Heart right ventricle (tissue), 16 donors: ENCODE data around the gene RNASET2. TPM values are rescaled to one million over a fixed set of nuclear protein-coding genes. Genes with fewer than 3 reads are reported as not detected.

Experiments
- ATAC-seq, 8 donors: fragments of 200-7000 bp; cut with Tn5 transposase; one replicate each; pipeline ENCODE4 v1.9.1; 2020; ENCODE audit warnings: mild to moderate bottlenecking in 8 of 8, moderate library complexity in 8 of 8, moderate number of reproducible peaks in 1 of 8
- DNase-seq, 2 donors: peaks; one replicate each; pipeline ENCODE4 v3.0.0-alpha.2; 2020
- H3K27ac ChIP-seq, 10 donors: fragments of 200-600 bp; sonication (generic) in 2 of 10; one replicate each; pipeline versions ENCODE4 v1.5.0 to v1.8.0; 2020 to 2022; ENCODE audit warnings: mild to moderate bottlenecking in 3 of 10
- H3K27me3 ChIP-seq, 7 donors: fragments of 200-600 bp; one replicate each; pipeline ENCODE4 v1.8.0; 2021 to 2022; ENCODE audit warnings: mild to moderate bottlenecking in 2 of 7
- H3K36me3 ChIP-seq, 9 donors: fragments of 200-600 bp; sonication (generic) in 1 of 9; one replicate each; pipeline versions ENCODE4 v1.5.0 to v1.8.0; 2020 to 2022; ENCODE audit warnings: mild to moderate bottlenecking in 2 of 9
- H3K4me1 ChIP-seq, 9 donors: fragments of 200-600 bp; sonication (generic) in 1 of 9; one replicate each; pipeline versions ENCODE4 v1.5.0 to v1.8.0; 2020 to 2022; ENCODE audit warnings: mild to moderate bottlenecking in 4 of 9
- H3K4me3 ChIP-seq, 10 donors: fragments of 200-600 bp; sonication (generic) in 2 of 10; one replicate each; pipeline versions ENCODE4 v1.5.0 to v1.8.0; 2020 to 2022; ENCODE audit warnings: mild to moderate bottlenecking in 7 of 10, moderate library complexity in 2 of 10
- H3K9me3 ChIP-seq, 11 donors: fragments of 200-600 bp in 10 of 11; sonication (generic) in 2 of 11; one replicate each; pipeline versions ENCODE4 v1.5.0 to v1.8.0; 2013 to 2022; ENCODE audit warnings: mild to moderate bottlenecking in 2 of 11, control low read depth in 1 of 11, moderate library complexity in 1 of 11
- WGBS, 2 donors: extraction: QIAGEN DNeasy Blood & Tissue Kit; methylation state at CpG; one replicate each; pipeline ENCODE4 v1.1.7; 2013; ENCODE audit warnings: inconsistent platforms in 1 of 2; 5-methylcytosine and 5-hydroxymethylcytosine counted together
- intact Hi-C, 10 donors: fragments of 100-400 bp; cut with DNase I; formaldehyde crosslinking; loops; one replicate each; pipeline versions ENCODE4 v1.11.1 to v1.14.2; 2022
- polyA plus RNA-seq, 2 donors: library from polyadenylated mRNA; stranded (reverse); fragments of 200-250 nt; gene quantifications; one replicate each; pipeline ENCODE4 v1.2.3, GENCODE V29; 2013
- total RNA-seq, 10 donors: library from RNA; stranded (reverse); fragmentation: NEBNext Ultra II Directional in 3 of 10; extraction: Animal tissue kit (Norgen Biotek cat#: 25700) in 3 of 10; gene quantifications; one replicate each; pipeline versions ENCODE4 v1.2.1 to v1.2.4, GENCODE V29; 2021 to 2023
- TF ChIP-seq, protein P1 (sequence below), 9 donors: fragments of 200-600 bp; sonication (generic) in 2 of 9; IDR thresholded peaks; one replicate each; pipeline versions ENCODE4 v1.5.0 to v1.8.0; 2021 to 2022; ENCODE audit warnings: antibody characterized with exemption in 9 of 9, mild to moderate bottlenecking in 5 of 9, moderate library complexity in 1 of 9
- donor health status: Arrhythmogenic right ventricular cardiomyopathy.
- donor health status: ischemic (EF 13 %, LVEDD 7.1; RV severe dilation, severe dysfunction).
- donor health status: healthy with polysubstance abuse.
- donor health status: DM: no; HTN: yes; CAD: no.
- donor health status: DM: no; HTN: no; CAD: no.
- donor health status: ischemic (EF 25% LVEDD 6.9; RV normal size, moderate dysfunction).
- donor health status: ischemic (EF 25% LVEDD 5.7; RV mildly dilated, moderate dysfunction).
- donor health status: healthy.
- donor health status: DM: yes; HTN: yes; CAD: no.
- donor health status: Ischemic cardiomyopathy.
- donor health status: ischemic (EF 35%, LVEDD 5.7; RV mildly dilated, moderate dysfunction).
- donor health status: nonischemic (EF 11% LVEDD 7.7; RV severe dilation, severe dysfunction).
- donor health status: DM: yes; HTN: yes; CAD: no.
- donor health status: PGD.
- donor health status: ischemic (EF 29% LVEDD 5.4; RV normal size, mild dysfunction).
- donor health status: nonischemic (EF 23%, LVEDD 6.1; RV moderate dilation, normal function).

RNASET2 gene
- total and polyA plus RNA-seq, 12 donors: 7.1 to 44.3 (median 12.1) TPM

DNA sequence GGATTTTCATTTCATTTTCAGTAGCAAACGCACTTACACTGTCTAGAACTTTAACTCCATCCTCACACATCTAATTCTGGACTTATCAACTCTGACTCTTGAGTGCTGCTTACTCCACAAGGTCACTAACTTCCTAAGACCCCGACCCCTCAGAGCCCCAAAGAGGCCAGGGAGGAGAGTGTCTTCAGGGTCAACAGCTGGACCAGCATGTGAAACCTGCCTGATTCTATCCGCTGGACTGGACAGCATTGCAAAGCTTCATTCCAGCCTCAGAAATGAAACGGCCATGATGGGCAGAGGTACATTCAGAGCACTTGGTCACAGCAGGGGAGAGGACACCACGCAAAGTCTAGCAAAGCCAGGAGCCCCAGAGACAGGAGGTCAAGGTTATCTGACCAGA is 9.1 kb downstream of the RNASET2 start:
- ATAC-seq (no peak), DNase-seq (no peak)
- Histone ChIP-seq H3K27ac (no peak overlapping the region), H3K4me1 (peaks cover 0 to 32% (median 5%) of the 10 kb centered on the region in 9 donors), H3K9me3 (no peaks in the 10 kb centered on the region), H3K36me3 (peaks cover 0 to 64% (median 11%) of the 10 kb centered on the region in 9 donors), H3K27me3 (no peaks in the 10 kb centered on the region), H3K4me3 (no peak overlapping the region)
- intact Hi-C loops: loop anchor here in 2 of 10 donors (5.0 kb wide), 2 partner anchors 170 to 175 kb away; no protein-coding TSS in a partner anchor
- 87 to 90% methylated on average over 5 of the region's 5 CpGs for WGBS, 2 donors
- TF ChIP-seq, protein P1, sequence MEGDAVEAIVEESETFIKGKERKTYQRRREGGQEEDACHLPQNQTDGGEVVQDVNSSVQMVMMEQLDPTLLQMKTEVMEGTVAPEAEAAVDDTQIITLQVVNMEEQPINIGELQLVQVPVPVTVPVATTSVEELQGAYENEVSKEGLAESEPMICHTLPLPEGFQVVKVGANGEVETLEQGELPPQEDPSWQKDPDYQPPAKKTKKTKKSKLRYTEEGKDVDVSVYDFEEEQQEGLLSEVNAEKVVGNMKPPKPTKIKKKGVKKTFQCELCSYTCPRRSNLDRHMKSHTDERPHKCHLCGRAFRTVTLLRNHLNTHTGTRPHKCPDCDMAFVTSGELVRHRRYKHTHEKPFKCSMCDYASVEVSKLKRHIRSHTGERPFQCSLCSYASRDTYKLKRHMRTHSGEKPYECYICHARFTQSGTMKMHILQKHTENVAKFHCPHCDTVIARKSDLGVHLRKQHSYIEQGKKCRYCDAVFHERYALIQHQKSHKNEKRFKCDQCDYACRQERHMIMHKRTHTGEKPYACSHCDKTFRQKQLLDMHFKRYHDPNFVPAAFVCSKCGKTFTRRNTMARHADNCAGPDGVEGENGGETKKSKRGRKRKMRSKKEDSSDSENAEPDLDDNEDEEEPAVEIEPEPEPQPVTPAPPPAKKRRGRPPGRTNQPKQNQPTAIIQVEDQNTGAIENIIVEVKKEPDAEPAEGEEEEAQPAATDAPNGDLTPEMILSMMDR (IDR thresholded peaks at IDR 0.05): no peak

DNA sequence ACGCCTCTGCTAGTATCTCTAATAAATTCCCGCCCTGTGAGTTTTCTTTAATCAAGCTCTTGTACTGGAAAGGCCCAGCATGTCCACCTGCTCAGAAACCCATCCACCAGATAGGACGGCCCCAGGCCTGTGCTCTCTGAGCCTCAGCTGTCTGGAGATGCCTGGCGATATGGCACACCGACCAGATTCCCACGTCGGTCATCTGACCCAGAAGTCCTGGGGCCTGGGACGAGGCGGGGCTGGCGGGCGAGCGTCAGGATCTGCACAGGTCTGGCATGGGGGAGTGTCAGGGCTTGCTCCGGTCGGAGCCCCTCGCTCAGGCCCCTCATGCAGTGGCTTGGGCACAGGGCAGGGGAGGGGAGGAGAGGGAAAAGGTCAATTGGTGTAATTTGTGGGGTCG is 10.2 kb downstream of the RNASET2 start:
- ATAC-seq: no peak
- no peaks in the 10 kb centered on the region for H3K9me3 ChIP-seq
- no peaks in the 10 kb centered on the region for H3K27me3 ChIP-seq
- TF ChIP-seq, protein P1 (IDR thresholded peaks at IDR 0.05): no peak
- no peak for DNase-seq
- H3K27ac ChIP-seq: no peak overlapping the region
- WGBS, 2 donors: 94 to 97% methylated on average over 16 of the region's 16 CpGs
- no peak overlapping the region for H3K4me3 ChIP-seq
- intact Hi-C loops: loop anchor here in 2 of 10 donors (5.0 kb wide), 2 partner anchors 169 to 174 kb away; no protein-coding TSS in a partner anchor
- peaks cover 0 to 57% (median 11%) of the 10 kb centered on the region in 9 donors for H3K36me3 ChIP-seq
- H3K4me1 ChIP-seq: peaks cover 0 to 22% (median 5%) of the 10 kb centered on the region in 9 donors

DNA sequence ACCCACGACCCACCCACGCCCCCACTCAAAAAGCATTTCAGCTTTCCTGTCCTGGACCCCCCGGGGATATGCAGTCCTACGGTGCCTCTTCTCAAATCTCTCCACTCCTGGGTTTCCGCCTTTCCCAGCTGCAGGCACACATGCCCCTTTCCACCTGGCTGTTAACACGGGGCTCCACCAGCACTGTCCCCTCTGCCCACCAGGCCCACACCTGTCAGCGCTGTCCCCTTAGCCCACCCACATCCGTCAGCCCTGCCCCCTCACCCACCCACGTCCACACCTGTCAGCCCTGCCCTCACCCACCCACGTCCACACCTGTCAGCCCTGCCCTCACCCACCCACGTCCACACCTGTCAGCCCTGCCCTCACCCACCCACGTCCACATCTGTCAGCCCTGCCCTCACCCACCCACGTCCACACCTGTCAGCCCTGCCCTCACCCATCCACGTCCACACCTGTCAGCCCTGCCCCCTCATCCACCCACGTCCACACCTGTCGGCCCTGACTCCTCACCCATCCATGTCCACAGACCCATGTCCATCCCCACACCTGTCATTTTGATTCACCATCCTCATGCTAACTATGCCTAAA is 11.6 kb downstream of the RNASET2 start:
- Histone ChIP-seq H3K4me1 (peaks cover 0 to 10% (median 0%) of the 10 kb centered on the region in 9 donors), H3K36me3 (peaks cover 0 to 70% (median 11%) of the 10 kb centered on the region in 9 donors), H3K4me3 (no peak overlapping the region), H3K27ac (no peak overlapping the region), H3K27me3 (no peaks in the 10 kb centered on the region), H3K9me3 (no peaks in the 10 kb centered on the region)
- WGBS, 2 donors: 93 to 94% methylated on average over 14 to 16 of the region's 16 CpGs
- TF ChIP-seq, protein P1 (IDR thresholded peaks at IDR 0.05): no peak
- DNase-seq: no peak
- intact Hi-C loops: loop anchor here in 2 of 10 donors (5.0 kb wide), 2 partner anchors 167 to 172 kb away; no protein-coding TSS in a partner anchor
- ATAC-seq: no peak

DNA sequence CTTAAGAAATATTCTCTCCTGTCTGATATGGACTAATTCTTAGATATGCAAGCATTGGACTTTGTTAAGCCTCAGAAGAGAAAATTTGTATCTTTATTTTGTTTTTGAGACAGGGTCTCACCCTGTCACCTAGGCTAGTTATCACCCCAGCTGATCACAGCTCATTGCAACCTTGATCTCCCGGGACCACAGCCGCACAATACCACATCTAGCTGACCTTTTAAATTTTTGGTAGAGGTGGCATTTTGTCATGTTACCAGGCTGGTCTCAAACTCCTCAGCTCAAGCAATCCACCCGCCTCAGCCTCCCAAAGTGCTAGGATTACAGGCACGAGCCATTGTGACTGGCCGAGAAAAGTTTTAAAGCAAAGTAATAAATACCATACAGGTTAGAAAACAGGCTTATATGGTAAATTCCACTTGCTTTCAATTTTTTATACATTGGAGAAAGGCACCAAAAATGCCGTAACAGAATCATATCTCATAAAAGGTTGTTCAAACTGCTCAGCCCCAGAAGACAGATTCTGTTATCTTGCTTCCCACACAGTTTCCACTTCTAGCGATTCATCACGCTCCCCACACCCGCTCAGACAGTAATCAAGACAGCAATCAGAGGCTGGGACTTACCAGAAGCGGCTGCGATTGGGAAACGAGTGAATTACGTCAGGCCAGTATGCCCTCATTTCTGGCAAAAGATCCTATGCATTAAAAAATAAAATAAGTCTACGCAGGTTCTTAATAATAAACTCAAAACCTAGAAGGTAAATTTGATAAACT is 13.8 kb downstream of the RNASET2 start:
- DNase-seq (no peak), ATAC-seq (no peak)
- H3K27ac ChIP-seq: peak overlapping the region in 1 of 10 donors; percentile 29
- no peaks in the 10 kb centered on the region for H3K4me1 ChIP-seq
- 83 to 86% methylated on average over 14 of the region's 14 CpGs for WGBS, 2 donors
- no peaks in the 10 kb centered on the region for H3K9me3 ChIP-seq
- H3K27me3 ChIP-seq: no peaks in the 10 kb centered on the region
- TF ChIP-seq, protein P1 (IDR thresholded peaks at IDR 0.05): no peak
- no peak overlapping the region for H3K4me3 ChIP-seq
- intact Hi-C loops: no loop called here
- peaks cover 0 to 81% (median 11%) of the 10 kb centered on the region in 9 donors for H3K36me3 ChIP-seq
